K562 (cell line): ENCODE data around the gene LTBR. TPM values are rescaled to one million over a fixed set of nuclear protein-coding genes. Genes with fewer than 3 reads are reported as not detected.

Source experiments
- ATAC-seq: fragments of 200-7000 bp; cut with Tn5 transposase; 3 replicates; pipeline ENCODE4 v1.9.1; 2020; ENCODE audit warnings: moderate library complexity
- BruUV-seq: library from RNA; stranded (reverse); fragments of 400-500 nt; replicated peaks from 2 replicates; lab custom pipeline; 2021; lab: Mats Ljungman, UMichigan
- CTCF ChIA-PET: fragments of 300-600 bp; formaldehyde crosslinking; extraction: SDS; loops from one replicate; lab custom pipeline; 2021; ENCODE audit warnings: low intra/inter-chr PET ratio; lab: Yijun Ruan, JAX
- POLR2A ChIA-PET: fragments of 300-600, 350-650 bp; sonication (Branson Sonifier 250); formaldehyde crosslinking; extraction: SDS; loops from one replicate; lab custom pipeline; 2021; ENCODE audit warnings: antibody characterized with exemption, inconsistent platforms; lab: Yijun Ruan, JAX
- DNase-seq, 4 experiments: peaks; one replicate each; pipeline versions ENCODE4 v3.0.0 to v3.0.0-alpha.2; 2011 to 2018; ENCODE audit warnings: low spot score in 3 of 4, mixed read lengths in 3 of 4; ENCODE audit errors: extremely low read depth in 1 of 4
- FAIRE-seq: peaks from 2 replicates; lab custom pipeline; 2011; peaks lifted over from hg19 to GRCh38; lab: Jason Lieb, UNC
- H2AFZ ChIP-seq: 2 replicates; pipeline ENCODE4 v1.6.0; 2011; ENCODE audit warnings: low read depth, low read length, control low read depth, inconsistent platforms
- H3K27ac ChIP-seq: fragments of 200-600 bp; 3 replicates; pipeline ENCODE4 v1.8.0; 2011; ENCODE audit warnings: low read depth, mild to moderate bottlenecking, control low read depth, inconsistent platforms, low read length, moderate library complexity, mixed read lengths; ENCODE audit errors: extremely low read depth
- H3K27me3 ChIP-seq, 2 experiments: fragments of 300-600 bp in 1 of 2; 2 replicates in 1 of 2; 3 replicates in 1 of 2; pipeline versions ENCODE4 v1.6.0 to v1.8.0; 2011; ENCODE audit warnings: inconsistent platforms in 2 of 2, low read length in 2 of 2, mild to moderate bottlenecking in 1 of 2, mixed read lengths in 1 of 2, moderate library complexity in 1 of 2; ENCODE audit not compliant: control insufficient read depth in 2 of 2, insufficient read depth in 2 of 2
- H3K36me3 ChIP-seq: fragments of 300-600 bp; 3 replicates; pipeline ENCODE4 v1.8.0; 2011; ENCODE audit warnings: mild to moderate bottlenecking, low read length, inconsistent platforms; ENCODE audit not compliant: control insufficient read depth, insufficient read depth
- H3K4me1 ChIP-seq, 2 experiments: fragments of 200-600 bp in 1 of 2; replicated peaks in 1 of 2; 2 replicates in 1 of 2; 3 replicates in 1 of 2; pipeline versions ENCODE4 v1.5.1 to v1.8.0; 2011; ENCODE audit warnings: inconsistent platforms in 2 of 2, low read length in 2 of 2, mild to moderate bottlenecking in 1 of 2, mixed read lengths in 1 of 2, moderate library complexity in 1 of 2; ENCODE audit not compliant: control insufficient read depth in 2 of 2, insufficient read depth in 2 of 2
- H3K4me2 ChIP-seq: 2 replicates; pipeline ENCODE4 v1.6.1; 2011; ENCODE audit warnings: low read length, control low read depth, inconsistent platforms, mixed read lengths; ENCODE audit not compliant: insufficient read depth
- H3K4me3 ChIP-seq: fragments of 200-600 bp; sonication (generic), shearing (Covaris generic); 2 replicates; pipeline ENCODE4 v1.5.1; 2016; ENCODE audit warnings: control low read depth, inconsistent platforms
- H3K79me2 ChIP-seq: fragments of 200-600 bp; 3 replicates; pipeline ENCODE4 v1.8.0; 2011; ENCODE audit warnings: low read length, inconsistent platforms; ENCODE audit not compliant: control insufficient read depth, insufficient read depth
- H3K9ac ChIP-seq, 2 experiments: 2 replicates each; pipeline versions ENCODE4 v1.6.0 to v1.6.1; 2011; ENCODE audit warnings: low read depth in 2 of 2, low read length in 2 of 2, control low read depth in 1 of 2, inconsistent platforms in 1 of 2, mild to moderate bottlenecking in 1 of 2, mixed read lengths in 1 of 2; ENCODE audit not compliant: insufficient read depth in 1 of 2
- H3K9me1 ChIP-seq: one replicate; pipeline ENCODE4 v1.6.0; 2011; ENCODE audit warnings: inconsistent platforms, mild to moderate bottlenecking, low read length, moderate library complexity; ENCODE audit not compliant: control insufficient read depth, insufficient read depth
- H3K9me3 ChIP-seq: replicated peaks from 2 replicates; pipeline ENCODE4 v1.5.1; 2011; ENCODE audit warnings: low read depth, low read length, inconsistent platforms; ENCODE audit not compliant: control insufficient read depth, insufficient read depth
- H4K20me1 ChIP-seq: replicated peaks from 2 replicates; pipeline ENCODE4 v1.6.1; 2011; ENCODE audit warnings: low read length, inconsistent platforms, mixed read lengths; ENCODE audit not compliant: control insufficient read depth, insufficient read depth
- PRDM10 ChIP-seq: fragments of 450-650 bp; IDR thresholded peaks from 2 replicates; pipeline ENCODE4 v1.6.1; 2018; ENCODE audit not compliant: partially characterized antibody
- ZFP91 ChIP-seq: sonication (generic); formaldehyde crosslinking; IDR thresholded peaks from 2 replicates; pipeline ENCODE4 v1.8.0; 2022; ENCODE audit warnings: mild to moderate bottlenecking, missing genetic modification reagents
- WGBS: fragments of 100-300 bp; shearing (Covaris generic); methylation state at CpG from one replicate; pipeline ENCODE4 v1.1.6; 2016; ENCODE audit warnings: low coverage, mixed read lengths; ENCODE audit not compliant: insufficient coverage; ENCODE audit errors: missing lambda C conversion rate; 5-methylcytosine and 5-hydroxymethylcytosine counted together
- in situ Hi-C: fragments of 300-500 bp; cut with MboI; formaldehyde crosslinking; loops from 4 replicates; pipeline ENCODE4 v1.15.0; 2018; ENCODE audit warnings: inconsistent platforms, mixed read lengths
- intact Hi-C: fragments of 100-400 bp; cut with micrococcal nuclease; formaldehyde crosslinking; loops from 2 replicates; pipeline ENCODE4 v1.14.2; 2022
- polyA plus RNA-seq, 8 experiments: library from polyadenylated mRNA; depleted of rRNA in 4 of 8; stranded (reverse) in 5 of 8; unstranded in 3 of 8; fragments of >200 nt; fragmentation: Nextera tagmentation in 2 of 8; fragmentation: Illumina TruSeq in 1 of 8; extraction: Ambion mirVana in 2 of 8; extraction: Trizol in 1 of 8; gene quantifications; 2 replicates each; pipeline versions ENCODE4 v1.2.1 to v1.2.3, GENCODE V29; 2011 to 2014; ENCODE audit warnings: inconsistent platforms in 1 of 8, missing spikeins in 1 of 8
- total RNA-seq, 7 experiments: library from RNA; depleted of rRNA in 6 of 7; stranded (reverse); fragments of >200 nt in 6 of 7; fragmentation: Illumina TruSeq in 2 of 7; extraction: Trizol in 2 of 7; gene quantifications; 2 replicates each; pipeline versions ENCODE4 v1.2.1 to v1.2.3, GENCODE V29; 2011 to 2021; ENCODE audit warnings: low replicate concordance in 1 of 7
- TF ChIP-seq, protein P1 (sequence below): sonication (generic); formaldehyde crosslinking; IDR thresholded peaks from 2 replicates; pipeline ENCODE4 v1.8.1; 2022; ENCODE audit warnings: missing genetic modification reagents

The LTBR gene
- total and polyA plus RNA-seq, 9 of the 15 experiments (the other 6 are each of a cell fraction or from before 2014, with no cell fraction given): 0.96 to 69.0 (median 35.3) TPM

GRCh38 chr12:6352193-6353173 is 31.5 kb upstream of the LTBR start:
- CTCF ChIA-PET: no interaction called here
- no peak overlapping the region for H3K27ac ChIP-seq
- no TSS peak for BruUV-seq

More at GRCh38 chr12:6352193-6353173, 31.5 kb upstream of the LTBR start:
- Histone ChIP-seq H3K9me1 (no peaks in the 10 kb centered on the region), H2AFZ (no peak overlapping the region), H3K27me3 (peaks cover 0 to 23% of the 10 kb centered on the region in 2 experiments; a peak in 2 of 5 replicates), H3K4me2 (no peak overlapping the region), H3K4me3 (no peak overlapping the region), H4K20me1 (0 out of 2 replicates have a peak, but pooled peaks cover 6% of the 10 kb centered on the region), H3K9ac (no peak overlapping the region; a peak in 1 of 4 replicates)
- POLR2A ChIA-PET: interaction anchor here (0.5 to 0.8 kb wide), 2 partner anchors 10 to 16 kb away, joined by 3 to 5 read pairs; no protein-coding TSS in a partner anchor
- no peak for FAIRE-seq
- ATAC-seq: no peak
- TF ChIP-seq PRDM10 (no peak), ZFP91 (CRISPR knock-in tag) (no peak)
- TF ChIP-seq, protein P1, sequence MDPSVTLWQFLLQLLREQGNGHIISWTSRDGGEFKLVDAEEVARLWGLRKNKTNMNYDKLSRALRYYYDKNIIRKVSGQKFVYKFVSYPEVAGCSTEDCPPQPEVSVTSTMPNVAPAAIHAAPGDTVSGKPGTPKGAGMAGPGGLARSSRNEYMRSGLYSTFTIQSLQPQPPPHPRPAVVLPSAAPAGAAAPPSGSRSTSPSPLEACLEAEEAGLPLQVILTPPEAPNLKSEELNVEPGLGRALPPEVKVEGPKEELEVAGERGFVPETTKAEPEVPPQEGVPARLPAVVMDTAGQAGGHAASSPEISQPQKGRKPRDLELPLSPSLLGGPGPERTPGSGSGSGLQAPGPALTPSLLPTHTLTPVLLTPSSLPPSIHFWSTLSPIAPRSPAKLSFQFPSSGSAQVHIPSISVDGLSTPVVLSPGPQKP (CRISPR knock-in tag): no peak
- TF ChIP-seq, all 486 proteins: peak for 0
- intact Hi-C loops: no loop called here
- Histone ChIP-seq H3K9me3 (no peaks in the 10 kb centered on the region), H3K4me1 (no peaks in the 10 kb centered on the region; a peak in 1 of 5 replicates), H3K36me3 (no peaks in the 10 kb centered on the region), H3K79me2 (no peaks in the 10 kb centered on the region)
- in situ Hi-C loops: no loop called here
- DNase-seq: no peak
- 27% methylated on average over 8 of the region's 9 CpGs for WGBS
